GM18499 (cell line): ENCODE results near the gene FAM120C.
A peak's percentile ranks its signal among the peaks of the same experiment; 100 is the strongest.

Experiments
- ATAC-seq: cut with Tn5 transposase; IDR thresholded peaks from one replicate; pipeline ENCODE4 v1.9.1; 2021; ENCODE audit warnings: moderate number of reproducible peaks; ENCODE audit not compliant: insufficient read depth, unreplicated experiment

FAM120C gene

DNA sequence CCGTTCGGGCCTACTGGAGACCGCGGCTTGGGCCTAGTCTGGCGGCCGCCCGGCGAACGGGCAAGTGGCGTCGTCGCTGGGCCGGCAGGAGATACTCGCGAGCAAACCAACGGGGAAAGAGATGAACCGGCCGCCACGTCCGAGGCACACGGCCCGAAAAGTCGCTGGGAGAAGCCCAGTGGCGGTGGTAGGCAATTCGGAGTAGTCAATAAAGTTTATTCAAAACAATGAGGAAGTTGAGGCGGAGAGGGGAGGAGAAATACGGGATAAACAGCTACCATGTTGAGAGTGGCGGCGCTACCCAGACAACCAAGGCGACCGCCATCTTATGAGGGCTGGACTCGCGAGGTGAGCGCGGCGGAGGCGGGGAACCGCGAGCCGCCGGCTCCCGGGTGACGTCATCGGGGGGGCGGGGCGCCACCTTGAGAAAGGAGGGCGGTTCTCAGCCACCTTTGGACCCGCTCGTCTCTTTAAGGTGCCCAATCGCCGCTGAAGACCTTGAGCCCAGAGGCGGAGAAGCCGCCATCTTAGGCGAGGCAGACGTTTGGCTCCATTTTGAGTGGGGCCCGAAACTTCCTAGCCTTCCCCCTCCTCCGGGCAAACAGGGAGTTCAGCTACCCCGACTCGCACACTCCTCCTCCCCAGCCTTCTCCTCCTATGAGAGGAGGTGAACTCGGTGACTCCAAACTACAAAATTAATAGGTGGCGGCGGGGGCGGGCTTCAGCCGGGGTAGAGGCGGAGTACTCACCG lies 138.8 kb downstream of the FAM120C start, which contains the start of gene PHF8:
Gene PHF8, minus strand, starts transcription at position 348 of the 751 bp plus-strand sequence. CDS start 1,745 bp downstream, outside the sequence.
- ATAC-seq = peak; percentile 70

DNA sequence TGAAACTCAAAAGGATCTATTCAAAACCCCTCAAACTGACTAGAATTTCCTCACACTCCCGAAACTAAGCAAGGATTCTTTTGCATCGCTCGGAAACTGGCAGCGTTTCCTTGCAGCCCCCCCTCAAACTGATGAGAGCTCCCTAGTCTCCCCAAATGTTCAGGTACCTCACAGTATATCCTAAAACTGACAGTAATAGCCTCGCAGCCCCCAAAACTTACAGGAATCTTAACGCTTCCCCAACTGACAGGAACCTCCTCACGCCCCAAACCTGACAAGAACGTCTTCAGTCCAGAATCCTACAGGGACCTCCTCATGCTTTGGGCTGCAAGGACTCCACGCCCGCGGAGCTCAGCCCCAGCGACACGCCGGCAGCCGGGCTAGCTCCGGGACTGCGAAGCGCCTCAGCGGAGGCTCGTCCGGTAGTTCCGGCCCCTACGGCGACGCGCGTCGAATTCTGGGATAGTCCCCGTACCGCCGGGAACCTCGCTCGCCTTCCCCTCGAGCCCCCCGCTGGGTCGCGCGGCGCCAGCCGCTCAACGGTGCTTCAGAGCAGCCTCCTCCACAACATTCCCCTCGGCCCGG lies 139.4 kb downstream of the FAM120C start:
- peak; percentile 7 for ATAC-seq

DNA sequence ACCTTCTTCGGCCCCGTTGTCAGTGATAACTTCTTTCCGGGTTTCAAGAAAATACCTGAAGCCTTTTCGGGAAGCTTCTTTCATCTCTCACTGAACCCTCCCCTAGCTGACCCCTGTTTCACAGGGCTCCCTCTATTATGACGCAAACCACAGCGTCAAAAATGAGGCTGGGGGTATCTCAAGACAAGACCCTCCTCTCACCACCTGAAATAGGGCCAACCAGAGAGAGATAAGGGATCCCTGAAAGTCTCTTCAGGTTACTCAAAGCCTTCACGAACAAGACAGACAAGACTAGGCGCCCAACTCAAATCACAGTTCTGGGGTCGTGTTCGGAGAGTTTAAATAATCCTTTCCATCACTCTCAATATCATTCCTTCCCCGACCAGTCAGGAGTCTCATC lies 140.0 kb downstream of the FAM120C start:
- no peak for ATAC-seq

DNA sequence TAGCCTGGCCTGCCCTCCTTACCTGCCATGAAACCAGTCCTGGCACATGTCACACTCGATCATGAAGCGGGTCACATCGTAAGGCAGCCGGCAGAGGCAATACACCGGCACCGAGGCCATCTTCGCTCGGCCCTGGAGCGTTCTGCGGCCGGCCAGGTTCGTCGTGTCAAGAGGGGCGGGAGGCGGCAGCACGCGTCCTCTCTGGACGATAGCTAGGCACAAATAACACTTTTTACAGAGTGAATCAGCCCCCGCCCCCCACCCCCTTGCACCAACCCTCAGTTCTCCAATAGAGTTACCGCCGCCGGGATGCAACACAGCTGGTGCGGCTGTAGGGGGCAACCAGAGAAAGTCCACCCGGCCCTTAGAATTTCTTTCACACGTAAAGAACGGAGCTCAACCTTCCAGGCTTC lies 140.4 kb downstream of the FAM120C start:
- no peak for ATAC-seq

DNA sequence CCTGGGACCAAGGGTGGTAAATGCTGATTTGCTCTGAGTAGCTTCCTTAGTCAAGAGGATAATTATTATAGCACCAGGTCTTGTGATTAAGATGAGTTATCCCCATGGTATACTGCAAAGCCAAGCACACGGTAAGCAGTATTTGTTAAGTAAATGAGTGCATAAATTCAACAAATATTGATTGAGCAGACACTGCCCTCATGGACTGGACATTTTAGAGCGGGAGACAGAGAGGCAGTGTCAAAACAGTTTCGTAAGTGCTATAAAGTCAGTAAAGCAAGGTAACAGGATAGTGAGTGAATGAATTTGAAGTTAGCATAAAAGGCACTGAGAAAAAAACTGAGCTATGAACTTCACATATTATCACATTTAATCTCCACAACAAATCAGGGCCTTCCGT lies 152.7 kb downstream of the FAM120C start:
- ATAC-seq = no peak

DNA sequence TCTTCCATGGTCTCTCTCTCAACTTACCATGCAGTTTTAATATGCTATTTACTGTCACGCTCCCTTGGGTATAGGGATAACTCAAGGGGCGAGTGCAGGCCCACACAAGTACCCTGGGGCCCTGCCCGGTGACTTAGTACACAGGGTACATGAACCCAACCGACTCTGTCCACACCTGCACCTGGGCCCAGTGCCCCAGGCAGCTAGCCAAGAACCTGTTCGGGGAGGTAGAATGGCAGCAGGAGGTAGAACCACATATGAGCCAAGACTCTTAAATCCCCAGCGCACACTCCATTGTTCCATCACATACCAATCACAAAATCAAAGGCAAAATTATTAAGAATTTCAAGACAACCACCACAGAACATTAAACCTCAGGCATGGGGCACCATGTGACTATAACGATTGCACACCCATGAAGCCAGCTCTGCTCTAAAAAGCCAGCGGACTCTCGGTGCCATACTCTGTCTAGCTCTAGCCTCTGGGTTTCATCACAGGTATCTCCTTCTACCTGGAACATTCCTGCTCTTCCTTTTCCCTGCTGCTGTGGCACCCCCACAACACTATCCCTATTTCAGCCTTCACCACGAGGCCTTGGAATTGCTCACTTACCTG lies 153.4 kb downstream of the FAM120C start:
- ATAC-seq = no peak

DNA sequence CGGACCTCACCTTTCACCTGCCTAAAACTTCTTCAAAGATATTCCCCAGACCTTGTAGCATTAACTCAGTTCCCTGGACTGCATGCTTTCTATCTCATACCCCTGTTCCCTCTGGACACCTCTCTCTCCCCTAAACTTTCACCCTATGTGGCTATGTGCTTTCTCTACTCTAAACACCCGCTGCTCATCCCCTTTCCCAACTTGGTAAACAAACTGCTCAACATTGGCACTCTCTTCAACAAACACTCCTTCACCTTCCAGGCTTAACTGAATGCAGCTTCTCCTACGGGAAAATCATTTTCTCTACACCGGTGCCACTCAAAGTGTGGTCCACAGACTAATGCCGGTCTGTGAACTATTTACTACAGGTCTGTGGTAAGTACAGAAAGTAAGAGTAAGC lies 158.7 kb downstream of the FAM120C start:
- ATAC-seq = no peak
